ENCODE data around the gene TEFM.
A peak's percentile ranks its signal among the peaks of the same experiment; 100 is the strongest.
"Not testable (repeated sequence)": the region's sequence is repeated elsewhere in the genome, so short reads cannot be mapped to it uniquely, and the experiment has no call there.

Gene TEFM

DNA sequence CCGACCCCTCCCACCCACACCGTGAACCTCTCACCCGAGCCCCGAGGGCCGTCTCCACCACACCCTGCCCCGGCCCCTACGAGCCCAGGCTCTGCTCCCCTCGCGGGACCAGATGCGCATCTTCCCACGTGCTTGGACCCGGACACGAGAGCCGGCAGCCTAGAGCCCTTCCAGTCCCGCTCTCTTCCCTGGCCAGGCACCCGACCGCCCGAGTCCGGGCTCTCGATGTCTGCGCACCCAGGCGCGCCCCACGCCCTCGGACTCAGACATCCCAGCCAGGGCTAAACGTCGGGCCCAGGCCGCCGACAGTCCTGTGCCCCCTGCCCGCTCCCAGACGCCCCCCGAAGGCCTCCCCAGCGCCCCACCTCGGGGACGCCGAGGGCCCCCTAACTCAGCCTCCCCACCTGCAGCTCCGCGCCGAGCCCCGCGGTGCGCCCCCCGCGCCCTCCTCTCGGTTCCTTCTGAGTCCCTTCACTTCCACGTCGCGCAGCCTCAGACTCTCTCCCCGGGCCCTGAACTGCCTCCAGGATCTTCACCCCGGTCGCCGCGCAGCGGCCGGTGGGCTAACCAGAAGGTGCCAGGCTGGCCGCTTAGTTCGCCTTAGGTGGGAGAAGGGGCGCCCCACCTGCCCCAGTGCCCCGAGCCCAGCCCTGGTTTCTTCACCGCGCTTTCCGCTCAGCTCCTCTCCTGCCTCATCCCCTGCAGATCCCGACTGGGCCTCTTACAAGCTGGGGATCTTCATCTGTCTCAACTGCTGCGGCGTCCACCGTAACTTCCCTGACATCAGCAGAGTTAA, 16.4 kb upstream of the TEFM start:
- DNase-seq (ENCODE audit: low read depth), result no peak
- H3K4me3 ChIP-seq (ENCODE audit: low read depth, low read length), result peak overlapping the region; percentile 33

DNA sequence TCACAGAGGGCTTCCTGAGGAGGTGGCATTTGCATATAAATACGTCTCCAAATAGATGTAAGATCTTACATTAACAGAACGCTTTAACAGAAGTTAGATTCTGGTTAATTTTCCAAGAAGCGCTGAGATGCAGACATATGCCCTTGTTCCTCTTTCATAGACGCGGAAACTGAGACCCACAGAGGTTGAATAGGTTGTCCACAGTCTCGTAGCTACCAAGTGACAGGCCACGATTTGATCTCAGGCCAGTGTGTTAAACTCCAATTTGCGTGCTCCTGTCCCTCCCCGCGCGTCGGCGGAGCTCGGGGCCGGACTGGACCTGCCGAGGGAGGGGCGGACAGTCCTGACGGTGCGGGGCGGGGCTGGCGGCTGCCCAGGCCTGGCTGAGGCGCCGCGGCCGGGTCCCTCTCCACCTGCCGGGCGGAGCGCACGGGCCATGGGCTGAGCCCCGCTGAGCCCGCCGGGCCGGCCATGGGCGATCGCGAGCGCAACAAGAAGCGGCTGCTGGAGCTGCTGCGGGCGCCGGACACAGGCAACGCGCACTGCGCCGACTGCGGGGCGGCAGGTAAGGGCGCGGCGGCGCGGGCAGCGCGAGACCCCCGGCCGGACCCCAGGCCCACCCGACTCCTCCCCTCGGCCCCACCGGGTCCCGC, 15.6 kb upstream of the TEFM start, which contains the start of gene ADAP2:
Gene ADAP2, plus strand, starts transcription at position 402 of the 653 bp plus-strand sequence. Its CDS starts 70 bp downstream, at position 472.
- H3K4me3 ChIP-seq (ENCODE audit: low read depth, low read length), result peak within 1 kb of the TSS; percentile 33
- DNase-seq (ENCODE audit: low read depth), result no peak

DNA sequence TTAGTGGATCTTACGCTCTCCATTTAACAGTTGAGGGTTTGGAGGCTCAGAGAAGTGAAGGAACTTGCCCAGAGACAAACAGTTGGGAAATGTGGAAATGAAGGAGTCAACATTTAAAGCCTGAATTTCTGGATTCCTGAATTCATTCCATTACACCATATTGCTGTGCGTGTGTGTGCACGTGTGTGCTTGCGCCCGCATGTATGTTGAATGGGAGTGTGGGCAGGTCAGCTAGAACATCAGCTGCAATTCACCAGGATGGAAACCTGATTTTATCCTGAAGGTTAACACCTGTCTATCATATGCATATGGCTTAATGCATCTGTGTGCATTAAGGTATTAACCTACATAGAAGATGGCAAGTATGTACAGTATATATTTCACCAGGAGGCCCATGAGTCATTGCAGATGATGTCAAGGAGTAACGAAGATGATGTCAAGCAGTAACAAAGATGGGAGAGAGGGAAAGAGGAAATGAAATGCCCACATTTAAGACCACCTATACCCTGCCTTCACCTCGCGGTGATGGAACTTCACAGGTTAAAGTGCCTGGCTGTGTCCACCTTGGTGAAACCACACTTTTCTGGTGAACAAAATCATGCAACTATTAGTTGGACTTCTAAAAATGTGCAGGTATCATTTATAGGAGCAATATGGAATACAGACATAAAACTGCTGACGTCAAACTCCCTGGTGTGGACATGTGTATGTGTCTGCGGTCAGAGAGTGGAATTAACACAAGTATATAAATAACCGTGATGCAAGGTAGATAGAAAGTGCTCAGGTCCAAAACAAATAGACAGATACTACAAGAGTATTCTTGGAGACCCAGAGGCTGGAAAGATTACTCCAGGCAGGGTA, 14.9 kb upstream of the TEFM start:
- no peak overlapping the region for H3K4me3 ChIP-seq (ENCODE audit: low read depth, low read length)
- no peak for DNase-seq (ENCODE audit: low read depth)

DNA sequence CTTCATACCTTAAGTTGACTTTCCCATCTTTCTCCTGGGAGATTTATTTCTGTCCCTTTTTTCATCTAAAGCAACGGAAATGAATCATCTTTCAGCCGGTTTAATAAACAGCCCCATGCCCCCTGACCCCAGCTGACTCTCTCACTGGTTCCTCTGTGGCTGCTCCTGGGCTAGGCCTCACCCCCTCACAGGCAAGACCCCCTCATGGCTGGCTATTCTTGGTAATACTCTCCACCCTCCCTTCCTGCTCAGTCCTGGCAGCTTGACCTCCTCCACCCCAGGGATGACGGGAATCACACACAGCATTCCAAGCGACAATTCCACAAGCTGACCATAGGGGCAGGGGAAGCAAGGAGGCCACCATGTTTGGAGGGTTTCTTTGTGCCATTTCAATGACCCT, 14.2 kb upstream of the TEFM start:
- no peak overlapping the region for H3K4me3 ChIP-seq (ENCODE audit: low read depth, low read length)
- no peak for DNase-seq (ENCODE audit: low read depth)

DNA sequence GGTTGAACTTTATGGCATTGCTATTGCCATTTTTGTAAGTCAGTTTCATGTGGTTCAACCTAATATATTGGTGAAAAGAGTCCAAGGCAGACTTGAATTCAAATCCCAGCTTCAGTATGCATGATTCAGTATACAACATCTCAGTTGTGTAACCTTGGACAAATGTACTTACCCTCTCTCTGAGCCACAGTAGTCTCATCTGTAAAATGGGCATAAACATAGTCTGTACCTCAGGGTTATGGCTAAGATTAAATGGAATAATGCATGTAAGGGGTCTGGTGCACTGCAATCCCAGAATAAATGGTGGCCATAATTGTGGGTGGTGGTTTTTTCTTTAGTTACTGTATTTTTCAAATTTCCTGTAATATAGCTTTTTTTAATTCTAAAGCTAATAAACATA, 11.0 kb upstream of the TEFM start:
- DNase-seq (ENCODE audit: low read depth), result no peak
- H3K4me3 ChIP-seq (ENCODE audit: low read depth, low read length), result no peak overlapping the region

DNA sequence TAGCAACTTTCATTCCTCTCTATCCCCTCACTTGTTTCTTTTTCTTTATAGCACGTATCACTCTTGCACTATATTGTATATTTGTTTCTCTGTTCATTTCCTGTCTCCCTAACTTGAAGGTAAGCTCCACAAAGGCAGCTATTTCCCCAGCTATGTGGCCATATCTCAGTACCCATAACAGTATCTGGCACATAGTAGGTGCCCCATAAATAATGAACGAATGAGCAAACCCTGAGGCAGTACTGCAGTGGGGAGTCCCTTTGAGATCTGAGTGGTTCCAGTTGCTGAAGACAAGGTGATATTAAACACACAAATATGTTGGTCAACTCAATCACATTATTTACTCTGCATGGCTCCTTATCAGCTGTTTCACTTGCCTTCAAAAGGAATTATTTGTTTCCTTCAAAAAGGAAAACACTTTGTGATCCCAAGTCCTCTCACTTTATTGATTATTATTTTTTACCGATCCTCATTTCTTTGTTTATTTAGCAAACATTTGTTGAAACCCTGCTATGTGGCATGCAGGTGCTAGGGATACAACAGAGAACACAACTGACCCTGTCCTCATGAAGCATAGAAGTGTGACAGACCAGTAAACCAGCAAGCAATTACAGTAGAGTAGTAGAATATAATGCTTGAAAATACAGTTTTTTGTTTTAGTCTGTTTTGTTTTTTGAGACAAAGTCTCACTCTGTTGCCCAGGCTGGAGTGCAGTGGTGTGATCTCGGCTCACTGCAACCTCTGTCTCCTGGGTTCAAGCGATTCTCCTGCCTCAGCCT, 10.0 kb upstream of the TEFM start:
- DNase-seq (ENCODE audit: low read depth), result no peak
- no peak overlapping the region for H3K4me3 ChIP-seq (ENCODE audit: low read depth, low read length)

DNA sequence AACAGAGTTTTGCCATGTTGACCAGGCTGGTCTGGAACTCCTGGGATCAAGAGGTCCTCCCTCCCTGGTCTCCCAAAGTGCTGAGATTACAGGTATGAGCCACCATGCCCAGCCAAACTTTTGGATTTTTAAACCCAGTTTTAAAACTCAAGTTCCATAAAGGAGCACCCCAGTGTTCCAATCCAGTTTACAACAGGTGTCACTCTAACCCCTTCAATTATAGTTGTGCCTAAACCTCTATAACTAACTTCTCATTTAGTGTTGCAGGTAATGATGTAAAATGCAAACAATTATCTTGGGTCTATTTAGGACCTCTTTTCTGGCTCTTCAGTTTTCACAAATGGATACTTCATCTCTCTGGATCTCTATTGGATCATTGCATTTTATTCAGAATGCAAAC, 7.9 kb upstream of the TEFM start:
- H3K4me3 ChIP-seq (ENCODE audit: low read depth, low read length), result no peak overlapping the region
- no peak for DNase-seq (ENCODE audit: low read depth)

DNA sequence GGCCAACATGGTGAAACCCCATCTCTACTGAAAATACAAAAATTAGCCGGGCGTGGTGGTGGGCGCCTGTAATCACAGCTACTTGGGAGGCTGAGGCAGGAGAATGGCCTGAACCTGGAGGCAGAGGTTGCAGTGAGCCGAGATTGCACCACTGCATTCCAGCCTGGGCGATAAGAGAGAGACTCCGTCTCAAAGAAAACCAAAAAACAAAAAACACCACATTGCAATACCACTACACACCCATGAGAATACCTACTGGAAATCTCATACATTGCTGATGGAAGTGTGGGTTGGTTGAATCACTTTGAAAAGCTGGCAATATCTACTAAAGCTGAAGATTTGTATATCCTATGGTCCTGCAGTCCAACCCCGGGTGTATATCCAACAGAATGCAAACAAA, 4.1 kb upstream of the TEFM start:
- DNase-seq (ENCODE audit: low read depth), result not testable (repeated sequence)

DNA sequence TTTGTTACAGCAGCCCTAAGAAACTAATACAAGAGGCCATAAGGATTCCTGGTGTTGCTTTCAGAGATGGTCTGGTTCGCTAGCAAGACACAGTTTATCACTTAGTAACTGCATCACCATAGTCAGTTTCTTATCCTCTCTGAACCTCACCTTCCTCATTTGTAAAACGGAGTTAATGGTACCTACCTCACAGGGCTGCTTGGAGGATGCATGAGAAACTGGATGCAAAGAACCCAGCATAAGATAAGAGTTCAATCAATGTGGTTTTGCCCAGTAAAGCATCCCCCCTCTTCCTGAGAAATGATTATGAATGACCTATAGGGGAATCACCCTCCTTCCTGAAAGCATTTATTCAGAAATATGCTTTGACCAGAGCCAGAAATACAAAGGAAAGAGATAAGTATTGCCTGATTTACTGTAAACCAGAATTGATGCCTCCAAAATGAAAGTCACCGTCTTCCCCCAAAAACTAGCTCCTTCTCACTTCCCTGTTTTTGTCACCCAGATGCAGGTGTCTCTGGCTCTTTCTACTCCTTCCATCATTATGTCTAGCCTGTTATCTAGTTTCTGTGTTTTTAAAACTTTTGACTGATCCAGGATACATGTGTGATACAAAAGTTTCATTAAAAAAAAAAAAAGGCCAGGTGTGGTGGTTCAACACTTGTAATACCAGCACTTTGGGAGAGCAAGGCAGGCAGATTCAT, 2.8 kb upstream of the TEFM start:
- DNase-seq (ENCODE audit: low read depth), result no peak
- H3K4me3 ChIP-seq (ENCODE audit: low read depth, low read length), result no peak overlapping the region

More for the DNA sequence above, 4.1 kb upstream of the TEFM start:
- not testable (repeated sequence) for H3K4me3 ChIP-seq (ENCODE audit: low read depth, low read length)

DNA sequence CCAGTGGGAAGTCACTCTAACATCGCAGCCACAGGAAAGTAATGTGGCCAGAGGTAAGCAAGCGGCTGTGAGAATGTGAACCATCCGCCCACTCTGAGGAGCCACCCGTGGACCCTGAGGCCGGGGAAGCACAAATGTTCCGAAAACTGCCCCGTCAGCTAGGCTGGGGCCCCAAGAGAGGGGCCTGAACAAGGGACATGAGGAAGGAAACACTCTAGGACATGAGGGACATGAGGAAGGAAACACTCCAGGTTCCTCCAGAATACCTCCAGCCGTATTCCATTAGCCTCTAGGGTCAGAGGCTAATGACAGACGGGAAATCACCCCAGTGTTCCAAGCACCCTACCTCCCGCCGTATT, 317 bp downstream of the TEFM start:
- H3K4me3 ChIP-seq (ENCODE audit: low read depth, low read length), result peak overlapping the region; percentile 84
- DNase-seq (ENCODE audit: low read depth), result no peak

DNA sequence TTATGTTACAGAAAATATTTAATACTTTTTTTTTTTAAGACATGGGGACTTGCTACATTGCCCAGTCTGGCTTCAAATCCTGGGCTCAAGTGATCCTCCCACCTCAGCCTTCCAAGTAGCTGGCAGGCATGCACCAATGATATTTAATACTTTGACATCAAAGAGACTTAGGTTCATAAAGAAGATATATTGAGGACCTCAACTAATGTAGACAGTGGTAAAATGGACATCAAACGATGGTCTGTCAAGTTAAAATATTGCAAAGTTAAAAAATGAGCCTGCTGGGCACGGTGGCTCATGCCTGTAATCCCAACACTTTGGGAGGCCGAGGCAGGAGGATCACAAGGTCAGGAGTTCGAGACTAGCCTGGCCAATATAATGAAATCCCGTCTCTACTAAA, 8.7 kb downstream of the TEFM start:
- no peak overlapping the region for H3K4me3 ChIP-seq (ENCODE audit: low read depth, low read length)
- DNase-seq (ENCODE audit: low read depth), result no peak

DNA sequence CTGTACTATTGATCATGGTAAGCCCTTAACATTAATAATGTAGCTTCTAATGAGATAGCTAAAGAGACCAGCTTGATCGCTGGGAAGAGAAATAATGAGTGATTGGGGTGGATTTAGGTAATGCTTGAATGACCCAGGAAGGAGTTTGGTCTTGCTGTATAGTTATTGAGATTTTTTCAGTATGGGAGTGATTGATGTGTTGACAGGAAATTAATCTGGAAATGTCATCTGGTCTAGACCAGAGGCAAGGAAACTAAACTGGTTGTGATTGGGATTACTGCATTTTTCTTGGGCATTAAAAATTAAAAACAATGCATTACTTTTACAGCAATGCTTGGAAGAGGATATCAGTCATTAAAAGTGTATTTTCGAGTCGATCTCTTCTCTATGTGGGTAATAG, 11.8 kb downstream of the TEFM start:
- DNase-seq (ENCODE audit: low read depth), result no peak
- H3K4me3 ChIP-seq (ENCODE audit: low read depth, low read length), result no peak overlapping the region

DNA sequence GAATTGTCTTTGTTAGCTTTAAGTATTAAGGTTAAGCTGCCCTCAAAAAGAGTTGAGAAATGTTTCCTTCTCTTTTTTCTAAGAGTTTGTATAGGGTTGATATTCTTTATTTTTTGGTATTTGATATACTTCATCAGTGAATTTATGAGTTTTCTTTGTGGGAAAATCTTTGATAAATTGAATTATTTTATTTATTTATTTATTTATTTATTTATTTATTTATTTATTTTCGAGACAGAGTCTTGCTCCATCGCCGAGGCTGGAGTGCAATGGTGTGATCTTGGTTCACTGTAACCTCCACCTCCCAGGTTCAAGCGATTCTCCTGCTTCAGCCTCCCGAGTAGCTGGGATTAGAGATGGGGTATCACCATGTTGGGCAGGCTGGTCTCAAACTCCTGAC, 19.9 kb downstream of the TEFM start:
- H3K4me3 ChIP-seq (ENCODE audit: low read depth, low read length), result no peak overlapping the region
- no peak for DNase-seq (ENCODE audit: low read depth)

DNA sequence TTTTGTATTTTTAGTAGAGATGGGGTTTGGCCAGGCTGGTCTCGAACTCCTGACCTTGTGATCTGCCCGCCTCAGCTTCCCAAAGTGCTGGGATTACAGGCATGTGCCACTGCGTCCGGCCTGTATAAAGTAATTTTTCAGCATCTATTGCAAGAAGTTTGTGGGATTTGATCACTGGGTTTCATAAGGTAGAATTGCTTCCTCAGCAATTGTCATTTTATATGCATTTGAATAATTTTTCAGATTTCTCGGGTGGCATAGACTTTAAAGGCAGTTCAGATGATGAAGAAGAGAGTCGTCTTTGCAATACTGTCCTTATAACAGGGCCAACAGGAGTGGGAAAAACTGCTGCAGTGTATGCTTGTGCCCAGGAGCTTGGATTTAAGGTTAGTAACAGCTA, 37.0 kb downstream of the TEFM start:
- H3K4me3 ChIP-seq (ENCODE audit: low read depth, low read length), result no peak overlapping the region
- no peak for DNase-seq (ENCODE audit: low read depth)

DNA sequence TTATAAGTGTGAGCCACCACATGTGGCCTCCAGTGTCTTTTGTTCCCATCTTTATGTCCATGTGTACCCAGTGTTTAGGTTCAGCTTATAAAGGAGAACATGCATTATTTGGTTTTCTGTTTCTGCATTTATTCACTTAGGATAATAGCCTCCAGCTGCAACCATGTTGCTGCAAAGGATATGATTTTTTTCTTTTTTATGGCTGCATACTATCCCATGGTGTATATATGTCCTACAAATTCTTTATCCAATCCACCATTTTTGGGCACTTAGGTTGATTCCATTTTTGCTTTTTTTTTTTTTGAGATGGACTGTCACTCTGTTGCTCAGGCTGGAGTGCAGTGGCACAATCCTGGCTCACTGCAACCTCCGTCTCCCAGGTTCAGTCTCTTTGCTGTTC, 41.4 kb downstream of the TEFM start:
- no peak overlapping the region for H3K4me3 ChIP-seq (ENCODE audit: low read depth, low read length)
- DNase-seq (ENCODE audit: low read depth), result no peak

DNA sequence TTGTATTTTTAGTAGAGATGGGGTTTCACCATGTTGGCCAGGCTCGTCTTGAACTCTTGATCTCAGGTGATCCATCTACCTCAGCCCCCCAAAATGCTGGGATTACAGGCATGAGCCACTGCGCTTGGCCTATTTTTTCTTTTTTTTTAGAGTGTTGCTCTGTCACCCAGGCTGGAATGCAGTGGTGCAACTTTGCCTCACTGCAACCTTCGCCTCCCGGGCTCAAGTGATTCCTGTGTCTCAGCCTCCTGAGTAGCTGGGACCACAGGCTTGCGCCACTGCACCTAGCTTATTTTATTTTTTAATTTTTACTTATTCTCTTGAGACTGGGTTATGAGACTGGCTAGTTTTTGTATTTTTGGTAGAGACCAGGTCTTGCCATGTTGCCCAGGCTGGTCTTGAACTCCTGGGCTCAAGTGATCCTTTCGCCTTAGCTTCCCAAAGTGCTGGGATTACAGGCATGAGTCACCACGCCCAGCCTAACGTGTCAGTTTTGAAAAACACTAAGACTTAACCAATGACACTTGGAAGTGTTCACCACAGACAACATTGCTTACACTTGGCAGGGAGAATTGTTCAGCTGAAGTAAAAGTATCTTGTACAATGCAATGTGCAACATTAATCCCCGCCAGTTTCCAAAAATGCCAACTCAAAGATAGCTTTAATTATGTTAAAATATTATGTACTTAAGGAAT, 47.3 kb downstream of the TEFM start:
- H3K4me3 ChIP-seq (ENCODE audit: low read depth, low read length), result no peak overlapping the region
- no peak for DNase-seq (ENCODE audit: low read depth)

DNA sequence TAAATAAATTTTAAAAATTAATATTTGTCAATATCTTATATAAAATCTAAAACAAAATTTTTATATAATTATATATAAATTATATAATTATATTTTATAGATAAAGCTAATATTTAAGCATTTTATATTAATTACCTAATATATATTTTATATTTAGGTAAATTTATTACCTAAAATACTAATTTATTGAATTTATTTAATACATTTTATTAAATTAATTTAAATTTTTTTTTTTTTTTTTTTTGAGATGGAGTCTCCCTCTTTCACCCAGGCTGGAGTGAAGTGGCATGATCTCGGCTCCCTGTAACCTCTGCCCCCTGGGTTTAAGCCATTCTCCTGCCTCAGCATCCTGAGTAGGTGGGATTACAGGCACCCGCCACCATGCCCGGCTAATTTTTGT, 51.9 kb downstream of the TEFM start:
- no peak for DNase-seq (ENCODE audit: low read depth)
- H3K4me3 ChIP-seq (ENCODE audit: low read depth, low read length), result no peak overlapping the region
